ENCODE results near the gene EPHB1. TPM values are rescaled to one million over a fixed set of nuclear protein-coding genes. Genes with fewer than 3 reads are reported as not detected.

EPHB1 gene
- total RNA-seq, 1 experiment from 2014 or later, result 0.11 TPM

- no peak for TF ChIP-seq CTCF (conservative IDR thresholded peaks at IDR 0.05; ENCODE audit: low read depth, low read length)
- no peak for TF ChIP-seq EZH2 (IDR thresholded peaks at IDR 0.05; ENCODE audit: borderline replicate concordance, low read depth, low read length, poor library complexity, severe bottlenecking)
- intact Hi-C loops (cut with micrococcal nuclease; ENCODE audit: unreplicated experiment), result no loop called here
- DNase-seq (ENCODE audit: low spot score), result no peak
- CTCF ChIA-PET, result no interaction called here
- no peaks in the 10 kb centered on the region for H3K4me1 ChIP-seq (ENCODE audit: insufficient read depth, low read length, poor library complexity, severe bottlenecking)
- no peak overlapping the region for H3K27ac ChIP-seq (ENCODE audit: low read depth, low read length, poor library complexity, severe bottlenecking)
- H3K27me3 ChIP-seq (replicated peaks; ENCODE audit: insufficient read depth, low read depth, low read length, poor library complexity), result peaks cover 22% of the 10 kb centered on the region
- H3K9me3 ChIP-seq (ENCODE audit: low read depth, low read length, poor library complexity, severe bottlenecking), result no peaks in the 10 kb centered on the region
- no peaks in the 10 kb centered on the region for H3K36me3 ChIP-seq (ENCODE audit: insufficient read depth, low read length, poor library complexity, severe bottlenecking)
- POLR2A ChIA-PET (ENCODE audit: low non-redundant PET), result no interaction called here
- BruUV-seq (replicated peaks), result no TSS peak
- H3K4me3 ChIP-seq (ENCODE audit: low read depth, low read length, poor library complexity, severe bottlenecking), result no peak overlapping the region
Measured at GRCh38 chr3:134816623-134817022, 21.6 kb downstream of the EPHB1 start.

GRCh38 chr3:134817297-134817696, 22.2 kb downstream of the EPHB1 start:
- Histone ChIP-seq H3K27me3 (replicated peaks; ENCODE audit: insufficient read depth, low read depth, low read length, poor library complexity) (peaks cover 22% of the 10 kb centered on the region), H3K4me1 (ENCODE audit: insufficient read depth, low read length, poor library complexity, severe bottlenecking) (no peaks in the 10 kb centered on the region), H3K36me3 (ENCODE audit: insufficient read depth, low read length, poor library complexity, severe bottlenecking) (no peaks in the 10 kb centered on the region), H3K4me3 (ENCODE audit: low read depth, low read length, poor library complexity, severe bottlenecking) (no peak overlapping the region), H3K9me3 (ENCODE audit: low read depth, low read length, poor library complexity, severe bottlenecking) (no peaks in the 10 kb centered on the region), H3K27ac (ENCODE audit: low read depth, low read length, poor library complexity, severe bottlenecking) (no peak overlapping the region)
- POLR2A ChIA-PET (ENCODE audit: low non-redundant PET), result no interaction called here
- intact Hi-C loops (cut with micrococcal nuclease; ENCODE audit: unreplicated experiment), result no loop called here
- CTCF ChIA-PET, result no interaction called here
- TF ChIP-seq EZH2 (IDR thresholded peaks at IDR 0.05; ENCODE audit: borderline replicate concordance, low read depth, low read length, poor library complexity, severe bottlenecking), result no peak
- no peak for TF ChIP-seq CTCF (conservative IDR thresholded peaks at IDR 0.05; ENCODE audit: low read depth, low read length)
- no TSS peak for BruUV-seq (replicated peaks)
- DNase-seq (ENCODE audit: low spot score), result no peak

DNA sequence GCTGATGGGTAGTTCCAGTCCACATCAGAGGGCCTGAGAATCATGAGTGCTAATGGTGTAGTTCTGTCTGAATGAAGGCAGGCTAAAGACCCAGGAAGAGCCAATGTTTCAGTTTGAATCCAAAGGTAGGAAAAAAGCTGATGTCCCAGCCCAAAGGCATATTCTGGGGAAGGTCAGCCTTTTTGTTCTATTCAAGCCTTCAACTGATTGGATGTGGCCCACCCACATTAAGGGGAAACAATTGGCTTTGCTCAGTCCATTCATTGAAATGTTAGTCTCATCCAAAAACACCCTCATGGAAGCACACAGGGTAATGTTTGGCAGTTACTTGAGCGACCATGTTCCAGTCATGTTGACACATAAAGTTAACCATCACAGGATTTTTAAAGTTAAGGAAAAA, 25.9 kb downstream of the EPHB1 start:
- no TSS peak for BruUV-seq (replicated peaks)
- intact Hi-C loops (cut with micrococcal nuclease; ENCODE audit: unreplicated experiment), result no loop called here
- DNase-seq (ENCODE audit: low spot score), result no peak
- no peak overlapping the region for H3K4me3 ChIP-seq (ENCODE audit: low read depth, low read length, poor library complexity, severe bottlenecking)
- no peaks in the 10 kb centered on the region for H3K36me3 ChIP-seq (ENCODE audit: insufficient read depth, low read length, poor library complexity, severe bottlenecking)
- H3K9me3 ChIP-seq (ENCODE audit: low read depth, low read length, poor library complexity, severe bottlenecking), result no peaks in the 10 kb centered on the region
- no peak for TF ChIP-seq EZH2 (IDR thresholded peaks at IDR 0.05; ENCODE audit: borderline replicate concordance, low read depth, low read length, poor library complexity, severe bottlenecking)
- no peak for TF ChIP-seq CTCF (conservative IDR thresholded peaks at IDR 0.05; ENCODE audit: low read depth, low read length)
- CTCF ChIA-PET, result no interaction called here
- H3K27ac ChIP-seq (ENCODE audit: low read depth, low read length, poor library complexity, severe bottlenecking), result no peak overlapping the region
- H3K4me1 ChIP-seq (ENCODE audit: insufficient read depth, low read length, poor library complexity, severe bottlenecking), result no peaks in the 10 kb centered on the region
- H3K27me3 ChIP-seq (replicated peaks; ENCODE audit: insufficient read depth, low read depth, low read length, poor library complexity), result peaks cover 17% of the 10 kb centered on the region
- POLR2A ChIA-PET (ENCODE audit: low non-redundant PET), result no interaction called here

Data from A673 (cell line).